Measurements from ENCODE around the gene KNDC1.

The KNDC1 gene

GRCh38 chr10:133178357-133179127 lies 18.5 kb downstream of the KNDC1 start:
- no peak for DNase-seq

GRCh38 chr10:133179128-133179520 lies 19.1 kb downstream of the KNDC1 start:
- DNase-seq = no peak

GRCh38 chr10:133179651-133180050 lies 19.6 kb downstream of the KNDC1 start:
- DNase-seq = no peak

- DNase-seq = no peak
These were observed 20.4 kb downstream of the KNDC1 start for GRCh38 chr10:133180192-133180964.

GRCh38 chr10:133180965-133181639 lies 21.1 kb downstream of the KNDC1 start:
- no peak for DNase-seq

- DNase-seq = no peak
These were observed 22.2 kb downstream of the KNDC1 start for GRCh38 chr10:133182190-133182589.

- no peak for DNase-seq
These were observed 23.0 kb downstream of the KNDC1 start for GRCh38 chr10:133182791-133183645.

- no peak for DNase-seq
These were observed 23.8 kb downstream of the KNDC1 start for GRCh38 chr10:133183646-133184378.

- DNase-seq = no peak
These were observed 24.7 kb downstream of the KNDC1 start for GRCh38 chr10:133184591-133185244.

- DNase-seq = no peak
These were observed 25.4 kb downstream of the KNDC1 start for GRCh38 chr10:133185421-133185820.

- DNase-seq = no peak
These were observed 25.9 kb downstream of the KNDC1 start for GRCh38 chr10:133185916-133186315.

- no peak for DNase-seq
These were observed 26.5 kb downstream of the KNDC1 start for GRCh38 chr10:133186416-133187090.

- no peak for DNase-seq
These were observed 27.3 kb downstream of the KNDC1 start for GRCh38 chr10:133187091-133187905.

GRCh38 chr10:133187906-133188681 lies 28.1 kb downstream of the KNDC1 start:
- no peak for DNase-seq

- no peak for DNase-seq
These were observed 29.2 kb downstream of the KNDC1 start for GRCh38 chr10:133189256-133189655.

- no peak for DNase-seq
These were observed 29.7 kb downstream of the KNDC1 start for GRCh38 chr10:133189726-133190125.

GRCh38 chr10:133190225-133190624 lies 30.2 kb downstream of the KNDC1 start:
- no peak for DNase-seq

GRCh38 chr10:133191651-133192050 lies 31.6 kb downstream of the KNDC1 start:
- no peak for DNase-seq

GRCh38 chr10:133194151-133194550 lies 34.1 kb downstream of the KNDC1 start:
- no peak for DNase-seq
